ENCODE measurements around the gene MYT1. TPM values are rescaled to one million over a fixed set of nuclear protein-coding genes. Genes with fewer than 3 reads are reported as not detected.
A peak's percentile ranks its signal among the peaks of the same experiment; 100 is the strongest.

MYT1 gene
- total and polyA plus RNA-seq, 2 of the 8 experiments (the other 6 are each of a cell fraction or from before 2014, with no cell fraction given), result 0.63 to 2.0 TPM

DNA sequence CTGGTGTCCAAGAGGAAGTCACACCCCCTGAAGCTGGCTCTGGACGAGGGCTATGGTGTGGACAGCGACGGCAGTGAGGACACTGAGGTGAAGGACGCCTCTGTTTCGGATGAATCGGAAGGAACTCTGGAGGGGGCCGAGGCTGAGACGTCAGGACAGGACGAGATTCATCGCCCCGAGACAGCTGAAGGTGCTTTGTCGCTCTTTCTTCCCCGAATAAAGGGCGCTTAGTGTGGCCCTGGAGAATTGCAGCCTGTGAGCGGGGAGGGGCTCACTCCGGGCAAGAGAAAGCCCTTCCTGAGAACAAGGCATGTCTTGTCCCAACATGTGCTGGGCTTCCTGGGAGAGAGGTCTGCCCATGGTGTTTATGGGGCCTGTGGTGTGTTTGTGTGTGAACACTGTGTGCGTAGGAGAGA is 41.4 kb downstream of the MYT1 start:
- 0 out of 2 replicates have a peak overlapping the region, but pooled peaks have one; percentile 18 for H2BK5ac ChIP-seq (ENCODE audit: low read depth, low read length)
- no peak overlapping the region for H2AK5ac ChIP-seq (ENCODE audit: low read depth, low read length)
- no peak overlapping the region for H3K4me3 ChIP-seq (ENCODE audit: extremely low read depth in 1 of 4, insufficient read depth in 2 of 4, low read depth in 3 of 4, low read length in 4 of 4)
- H3K4ac ChIP-seq (replicated peaks; ENCODE audit: insufficient read length, low read depth, low read length), result no peak overlapping the region
- no peak for FAIRE-seq
- H2BK20ac ChIP-seq (ENCODE audit: low read length), result no peak overlapping the region
- no peak for DNase-seq (ENCODE audit: low read depth in 1 of 2, low spot score in 2 of 2)
- 90% methylated on average over 9 of the region's 17 CpGs; no CpG with 5 or more reads in 1 of the 2 experiments for WGBS, 2 experiments (ENCODE audit: extremely low coverage in 1 of 2, insufficient coverage in 1 of 2, insufficient read length in 1 of 2, insufficient replicate concordance in 2 of 2, low coverage in 1 of 2, low lambda C conversion rate in 2 of 2, missing lambda C conversion rate in 1 of 2)
- H4K91ac ChIP-seq (replicated peaks; ENCODE audit: insufficient read length, low read length), result no peak overlapping the region
- H3K4me2 ChIP-seq (ENCODE audit: insufficient read depth in 1 of 2, low read depth in 2 of 2, low read length in 2 of 2), result no peak overlapping the region
- H3K14ac ChIP-seq (ENCODE audit: insufficient read length), result no peak overlapping the region
- peaks cover 0 to 7% of the 10 kb centered on the region in 2 experiments; a peak in 1 of 4 replicates for H3K9me3 ChIP-seq (ENCODE audit: insufficient read depth in 2 of 2, low read depth in 1 of 2, low read length in 1 of 2)
- H3K23ac ChIP-seq (ENCODE audit: insufficient read length), result no peak overlapping the region
- no peak overlapping the region for H4K5ac ChIP-seq (ENCODE audit: insufficient read length, low read depth, low read length)
- no peak overlapping the region for H2BK15ac ChIP-seq (ENCODE audit: low read length)
- no peak overlapping the region for H2BK120ac ChIP-seq (replicated peaks; ENCODE audit: low read depth, low read length)
- H3K56ac ChIP-seq (replicated peaks; ENCODE audit: insufficient read length, low read depth, low read length), result no peak overlapping the region
- peaks cover 0 to 3% (median 0%) of the 10 kb centered on the region in 4 experiments; a peak in 1 of 7 replicates for H3K4me1 ChIP-seq (replicated peaks in 1 of 4; ENCODE audit: control insufficient read depth in 3 of 4, insufficient read depth in 4 of 4, low read length in 3 of 4)
- no peaks in the 10 kb centered on the region for H3K27me3 ChIP-seq (replicated peaks in 1 of 4; ENCODE audit: control insufficient read depth in 3 of 4, extremely low read depth in 1 of 4, insufficient read depth in 3 of 4, low read length in 3 of 4)
- peaks cover 0 to 1% of the 10 kb centered on the region in 2 experiments for H4K20me1 ChIP-seq (replicated peaks in 1 of 2; ENCODE audit: control insufficient read depth in 1 of 2, insufficient read depth in 2 of 2, low read length in 2 of 2)
- no peak overlapping the region for H3K18ac ChIP-seq (ENCODE audit: extremely low read depth, low read length)
- ChIA-PET CTCF (ENCODE audit: partially characterized antibody) (no interaction called here), POLR2A (ENCODE audit: partially characterized antibody) (no interaction called here)
- H3K36me3 ChIP-seq (ENCODE audit: control insufficient read depth in 2 of 4, insufficient read depth in 4 of 4, low read length in 3 of 4), result no peaks in the 10 kb centered on the region
- no peak overlapping the region; the same call in 1 of the 2 replicates for H2BK12ac ChIP-seq (ENCODE audit: low read depth, low read length)
- no peak overlapping the region for H3K9ac ChIP-seq (replicated peaks in 1 of 4; ENCODE audit: extremely low read depth in 1 of 4, low read depth in 3 of 4, low read length in 3 of 4)
- no peaks in the 10 kb centered on the region for H3K23me2 ChIP-seq (ENCODE audit: low read depth, low read length)
- no peak overlapping the region for H3K27ac ChIP-seq (ENCODE audit: low read depth, low read length)
- no peak overlapping the region for H2AFZ ChIP-seq (ENCODE audit: low read length)
- 0 out of 2 replicates have a peak overlapping the region, but pooled peaks have one; percentile 16 for H4K8ac ChIP-seq (ENCODE audit: extremely low read depth, insufficient read depth, low read length)
- no peaks in the 10 kb centered on the region for H3K79me1 ChIP-seq (ENCODE audit: low read depth, low read length)
- no peaks in the 10 kb centered on the region for H3K79me2 ChIP-seq (ENCODE audit: control insufficient read depth in 1 of 2, insufficient read depth in 2 of 2, low read length in 2 of 2)

Data from H1 (cell line).